Type B pancreatic cell (in vitro differentiated cells): ENCODE measurements around the gene C14orf132. TPM values are rescaled to one million over a fixed set of nuclear protein-coding genes. Genes with fewer than 3 reads are reported as not detected.

Source experiments
- DNase-seq: peaks from one replicate; pipeline ENCODE4 v3.0.0; 2021; ENCODE audit warnings: mixed read lengths; ENCODE audit not compliant: unreplicated experiment; ENCODE audit errors: extremely low spot score
- H3K27ac Mint-ChIP-seq: 2 replicates; pipeline ENCODE4 v1.8.0; 2021; ENCODE audit warnings: mild to moderate bottlenecking, mixed read lengths
- H3K27me3 Mint-ChIP-seq: 2 replicates; pipeline ENCODE4 v1.8.0; 2021; ENCODE audit warnings: mixed read lengths
- H3K36me3 Mint-ChIP-seq: 2 replicates; pipeline ENCODE4 v1.8.0; 2021; ENCODE audit warnings: mixed read lengths
- H3K4me1 Mint-ChIP-seq: one replicate; pipeline ENCODE4 v1.8.0; 2021; ENCODE audit warnings: mixed read lengths; ENCODE audit not compliant: unreplicated experiment
- H3K4me3 Mint-ChIP-seq: 2 replicates; pipeline ENCODE4 v1.8.0; 2021; ENCODE audit warnings: mild to moderate bottlenecking, mixed read lengths
- H3K9me3 Mint-ChIP-seq: 2 replicates; pipeline ENCODE4 v1.8.0; 2021; ENCODE audit warnings: mixed read lengths
- CTCF ChIP-seq: fragments of 200-600 bp; sonication (generic); conservative IDR thresholded peaks from 2 replicates; pipeline ENCODE4 v1.5.0; 2021; ENCODE audit warnings: antibody characterized with exemption, mild to moderate bottlenecking
- total RNA-seq: library from RNA; stranded (reverse); gene quantifications from 2 replicates; pipeline ENCODE4 v1.2.1, GENCODE V29; 2021; ENCODE audit warnings: low replicate concordance

The C14orf132 gene
- total RNA-seq, 1 donor from 2014 or later = 57.4 TPM

GRCh38 chr14:96108911-96109310 is 69.7 kb downstream of the C14orf132 start:
- DNase-seq = no peak
- peaks cover 12% of the 10 kb centered on the region for H3K27me3 Mint-ChIP-seq
- H3K36me3 Mint-ChIP-seq = no peaks in the 10 kb centered on the region
- no peak overlapping the region for H3K4me3 Mint-ChIP-seq
- peaks cover 14% of the 10 kb centered on the region for H3K4me1 Mint-ChIP-seq
- no peak for TF ChIP-seq CTCF
- no peaks in the 10 kb centered on the region for H3K9me3 Mint-ChIP-seq
- no peak overlapping the region for H3K27ac Mint-ChIP-seq

GRCh38 chr14:96109596-96110355 is 70.6 kb downstream of the C14orf132 start:
- Mint-ChIP-seq H3K9me3 (no peaks in the 10 kb centered on the region), H3K4me1 (peaks cover 14% of the 10 kb centered on the region)
- TF ChIP-seq CTCF = no peak

DNA sequence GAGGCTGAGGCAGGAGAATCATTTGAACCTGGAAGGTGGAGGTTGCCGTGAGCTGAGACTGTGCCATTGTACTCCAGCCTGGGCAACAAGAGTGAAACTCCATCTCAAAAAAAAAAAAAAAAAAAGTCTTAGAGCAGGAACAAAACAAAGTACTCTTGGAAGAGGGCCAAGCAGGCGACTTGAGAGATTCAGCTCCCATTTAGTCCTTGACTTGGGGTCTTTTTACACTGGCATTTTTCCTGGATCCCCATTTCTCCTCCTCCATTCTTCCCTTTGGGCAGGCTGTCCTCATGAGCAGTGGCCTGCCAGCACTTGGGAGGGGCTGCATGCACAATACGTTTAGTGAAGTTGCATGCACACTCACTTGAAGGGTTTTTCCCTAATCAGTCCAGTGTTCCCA is 72.9 kb downstream of the C14orf132 start:
- Mint-ChIP-seq H3K36me3 (no peaks in the 10 kb centered on the region), H3K9me3 (peaks cover 2% of the 10 kb centered on the region), H3K27me3 (peaks cover 17% of the 10 kb centered on the region), H3K27ac (no peak overlapping the region), H3K4me3 (no peak overlapping the region), H3K4me1 (peaks cover 15% of the 10 kb centered on the region)
- no peak for TF ChIP-seq CTCF
- DNase-seq = no peak

More at GRCh38 chr14:96109596-96110355, 70.6 kb downstream of the C14orf132 start:
- Mint-ChIP-seq H3K27me3 (peaks cover 17% of the 10 kb centered on the region), H3K27ac (no peak overlapping the region), H3K4me3 (no peak overlapping the region), H3K36me3 (no peaks in the 10 kb centered on the region)
- no peak for DNase-seq

DNA sequence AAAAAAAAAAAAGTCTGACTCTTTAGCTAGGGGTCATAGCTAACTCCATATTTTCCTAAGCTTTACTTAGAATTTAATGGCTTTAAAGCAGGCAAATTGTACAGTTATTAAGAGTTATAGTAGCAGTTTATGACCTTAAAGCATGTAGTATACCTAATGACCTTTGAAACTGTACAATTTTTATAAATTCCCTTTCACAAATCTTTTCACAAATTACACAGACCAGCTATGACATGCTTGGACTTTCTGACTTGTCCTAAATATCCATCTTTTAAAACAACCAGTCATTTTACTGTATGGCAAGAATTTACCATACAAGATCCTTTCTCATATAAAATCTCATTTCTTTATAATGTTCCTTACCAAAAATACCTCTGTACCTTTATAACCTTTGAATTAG is 74.8 kb downstream of the C14orf132 start:
- peaks cover 9% of the 10 kb centered on the region for H3K27me3 Mint-ChIP-seq
- no peaks in the 10 kb centered on the region for H3K36me3 Mint-ChIP-seq
- H3K9me3 Mint-ChIP-seq = peaks cover 11% of the 10 kb centered on the region
- TF ChIP-seq CTCF = no peak
- H3K4me1 Mint-ChIP-seq = peaks cover 20% of the 10 kb centered on the region
- no peak for DNase-seq
- no peak overlapping the region for H3K27ac Mint-ChIP-seq
- no peak overlapping the region for H3K4me3 Mint-ChIP-seq

- Mint-ChIP-seq H3K9me3 (peaks cover 11% of the 10 kb centered on the region), H3K27me3 (peaks cover 4% of the 10 kb centered on the region), H3K4me1 (peaks cover 29% of the 10 kb centered on the region), H3K27ac (peak overlapping the region; percentile 86), H3K36me3 (no peaks in the 10 kb centered on the region), H3K4me3 (peak overlapping the region; percentile 61)
- no peak for DNase-seq
- no peak for TF ChIP-seq CTCF
These were observed 78.1 kb downstream of the C14orf132 start for GRCh38 chr14:96117101-96117897.
